Caco-2 (cell line): ENCODE measurements around the gene MSANTD2. TPM values are rescaled to one million over a fixed set of nuclear protein-coding genes. Genes with fewer than 3 reads are reported as not detected.

Experiments
- BruUV-seq: library from RNA; stranded (reverse); fragments of 400-500 nt; replicated peaks from 2 replicates; lab custom pipeline; 2021; lab: Mats Ljungman, UMichigan
- CTCF ChIA-PET: fragments of 300-600 bp; sonication (Branson Sonifier 250); formaldehyde crosslinking; loops from one replicate; lab custom pipeline; 2022; ENCODE audit warnings: antibody characterized with exemption; lab: Charles Lee
- POLR2A ChIA-PET: fragments of 300-600 bp; sonication (Branson Sonifier 250); formaldehyde crosslinking; loops from one replicate; lab custom pipeline; 2022; ENCODE audit warnings: antibody characterized with exemption; lab: Charles Lee
- DNase-seq, 2 experiments: peaks; one replicate each; pipeline versions ENCODE4 v3.0.0 to v3.0.0-alpha.2; 2020 to 2022
- H3K27me3 ChIP-seq: replicated peaks from 2 replicates; pipeline ENCODE4 v1.6.0; 2011; ENCODE audit warnings: low read length; ENCODE audit not compliant: control insufficient read depth, insufficient read depth
- H3K36me3 ChIP-seq: 2 replicates; pipeline ENCODE4 v1.5.1; 2011; ENCODE audit warnings: low read length; ENCODE audit not compliant: control insufficient read depth, insufficient read depth
- H3K4me1 ChIP-seq: fragments of 250-450 bp; sonication (Bioruptor Pico); 2 replicates; pipeline ENCODE4 v1.5.1; 2020; ENCODE audit warnings: mild to moderate bottlenecking
- H3K4me3 ChIP-seq: 2 replicates; pipeline ENCODE4 v1.5.1; 2011; ENCODE audit warnings: low read depth, mild to moderate bottlenecking, control low read depth, low read length
- H3K9me3 ChIP-seq: fragments of 250-450 bp; sonication (Bioruptor Pico); 2 replicates; pipeline ENCODE4 v1.5.1; 2020; ENCODE audit warnings: mild to moderate bottlenecking, moderate library complexity
- H3K27ac Mint-ChIP-seq: one replicate; pipeline ENCODE4 v1.8.0; 2022; ENCODE audit warnings: mixed read lengths; ENCODE audit not compliant: unreplicated experiment
- H3K27me3 Mint-ChIP-seq: one replicate; pipeline ENCODE4 v1.8.0; 2022; ENCODE audit warnings: mixed read lengths; ENCODE audit not compliant: insufficient read depth, unreplicated experiment
- H3K36me3 Mint-ChIP-seq: one replicate; pipeline ENCODE4 v1.8.0; 2022; ENCODE audit warnings: mild to moderate bottlenecking, mixed read lengths; ENCODE audit not compliant: insufficient read depth, unreplicated experiment
- H3K4me1 Mint-ChIP-seq: one replicate; pipeline ENCODE4 v1.8.0; 2022; ENCODE audit warnings: low read depth, mixed read lengths; ENCODE audit not compliant: unreplicated experiment
- H3K4me3 Mint-ChIP-seq: one replicate; pipeline ENCODE4 v1.8.0; 2022; ENCODE audit warnings: mild to moderate bottlenecking, moderate library complexity, mixed read lengths; ENCODE audit not compliant: unreplicated experiment
- H3K9me3 Mint-ChIP-seq: one replicate; pipeline ENCODE4 v1.8.0; 2022; ENCODE audit warnings: mixed read lengths; ENCODE audit not compliant: unreplicated experiment
- CTCF ChIP-seq, 2 experiments: fragments of 200-600 bp in 1 of 2; IDR thresholded peaks; 1 replicate in 1 of 2; 2 replicates in 1 of 2; pipeline versions ENCODE4 v1.5.1 to v1.8.0; 2011 to 2022; ENCODE audit warnings: antibody characterized with exemption in 1 of 2, control low read depth in 1 of 2, inconsistent platforms in 1 of 2, low read depth in 1 of 2, low read length in 1 of 2, mild to moderate bottlenecking in 1 of 2, moderate library complexity in 1 of 2; ENCODE audit not compliant: insufficient read depth in 1 of 2, severe bottlenecking in 1 of 2, unreplicated experiment in 1 of 2
- intact Hi-C: fragments of 100-400 bp; cut with micrococcal nuclease; formaldehyde crosslinking; loops from one replicate; pipeline ENCODE4 v1.10.0; 2022; ENCODE audit not compliant: unreplicated experiment
- total RNA-seq: library from RNA; stranded (reverse); gene quantifications from 2 replicates; pipeline ENCODE4 v1.2.3, GENCODE V29; 2022

Gene MSANTD2
- total RNA-seq, 1 experiment from 2014 or later = 28.3 TPM

- CTCF ChIA-PET = interaction anchor here (0.6 to 4.4 kb wide), 16 partner anchors 9 to 191 kb away, joined by 3 to 47 read pairs (median 6); partner anchors contain the start of genes ESAM, MSANTD2 and ROBO3
- Mint-ChIP-seq H3K27me3 (peaks cover 25% of the 10 kb centered on the region), H3K4me3 (peak overlapping the region; percentile 81), H3K9me3 (no peaks in the 10 kb centered on the region), H3K27ac (peak overlapping the region; percentile 91), H3K36me3 (no peaks in the 10 kb centered on the region), H3K4me1 (peaks cover 6% of the 10 kb centered on the region)
- intact Hi-C loops = loop anchor here (1.0 kb wide), 1 partner anchor 43 kb away; no protein-coding TSS in a partner anchor
- TF ChIP-seq CTCF (IDR thresholded peaks at IDR 0.05; ENCODE audit: insufficient read depth in 1 of 2, low read depth in 1 of 2, low read length in 1 of 2, severe bottlenecking in 1 of 2, unreplicated experiment in 1 of 2) = no peak
- POLR2A ChIA-PET = interaction anchor here (0.6 to 1.6 kb wide), 6 partner anchors 35 to 1097 kb away, joined by 3 to 8 read pairs (median 4); no protein-coding TSS in a partner anchor
- no peak for DNase-seq
- Histone ChIP-seq H3K4me3 (peak overlapping the region; percentile 37), H3K27me3 (peaks cover 11% of the 10 kb centered on the region), H3K4me1 (peaks cover 13% of the 10 kb centered on the region; the same call in 1 of the 2 replicates), H3K36me3 (no peaks in the 10 kb centered on the region), H3K9me3 (no peaks in the 10 kb centered on the region)
- no TSS peak for BruUV-seq
These were observed 35.7 kb upstream of the MSANTD2 start for GRCh38 chr11:124835918-124836317.

DNA sequence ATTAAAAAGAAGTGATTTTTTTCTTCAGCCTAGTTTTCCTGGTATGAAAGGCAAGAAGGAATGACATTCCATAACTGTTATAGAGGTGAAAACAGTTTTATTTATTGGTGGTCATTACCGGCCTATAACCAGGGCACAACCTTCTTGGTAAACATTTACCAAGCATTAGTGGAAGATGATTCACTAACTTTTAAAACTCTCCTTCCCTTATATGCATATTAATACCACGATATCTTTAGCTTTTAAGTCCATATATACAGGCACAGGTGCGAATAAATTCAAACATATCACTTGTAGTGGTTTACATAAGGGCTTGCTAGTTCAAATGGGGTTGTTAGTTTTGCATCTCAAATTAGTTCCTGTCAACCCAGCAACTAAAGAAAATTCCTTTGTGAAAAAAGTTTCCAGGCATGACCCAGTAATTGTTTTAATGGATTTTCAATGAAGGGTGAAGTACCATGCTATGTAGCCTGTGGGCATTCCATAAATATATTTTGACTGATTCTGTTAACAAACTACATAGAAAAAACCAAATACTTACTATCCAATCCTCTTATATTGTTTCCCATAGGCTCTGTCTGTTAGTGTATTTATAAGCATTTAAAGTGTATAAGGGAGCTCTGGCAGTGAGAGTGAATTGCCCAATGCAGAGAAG lies 34.4 kb upstream of the MSANTD2 start:
- H3K27ac Mint-ChIP-seq = no peak overlapping the region
- H3K27me3 Mint-ChIP-seq = peaks cover 13% of the 10 kb centered on the region
- peaks cover 13% of the 10 kb centered on the region; the same call in 1 of the 2 replicates for H3K4me1 ChIP-seq
- H3K27me3 ChIP-seq = peaks cover 6% of the 10 kb centered on the region
- no peak overlapping the region for H3K4me3 ChIP-seq
- BruUV-seq = no TSS peak
- H3K4me1 Mint-ChIP-seq = peaks cover 6% of the 10 kb centered on the region
- ChIA-PET POLR2A (no interaction called here), CTCF (no interaction called here)
- no peak for TF ChIP-seq CTCF (IDR thresholded peaks at IDR 0.05; ENCODE audit: insufficient read depth in 1 of 2, low read depth in 1 of 2, low read length in 1 of 2, severe bottlenecking in 1 of 2, unreplicated experiment in 1 of 2)
- no peaks in the 10 kb centered on the region for H3K9me3 ChIP-seq
- intact Hi-C loops = no loop called here
- no peaks in the 10 kb centered on the region for H3K36me3 ChIP-seq
- H3K9me3 Mint-ChIP-seq = no peaks in the 10 kb centered on the region
- H3K36me3 Mint-ChIP-seq = no peaks in the 10 kb centered on the region
- no peak for DNase-seq
- no peak overlapping the region for H3K4me3 Mint-ChIP-seq

DNA sequence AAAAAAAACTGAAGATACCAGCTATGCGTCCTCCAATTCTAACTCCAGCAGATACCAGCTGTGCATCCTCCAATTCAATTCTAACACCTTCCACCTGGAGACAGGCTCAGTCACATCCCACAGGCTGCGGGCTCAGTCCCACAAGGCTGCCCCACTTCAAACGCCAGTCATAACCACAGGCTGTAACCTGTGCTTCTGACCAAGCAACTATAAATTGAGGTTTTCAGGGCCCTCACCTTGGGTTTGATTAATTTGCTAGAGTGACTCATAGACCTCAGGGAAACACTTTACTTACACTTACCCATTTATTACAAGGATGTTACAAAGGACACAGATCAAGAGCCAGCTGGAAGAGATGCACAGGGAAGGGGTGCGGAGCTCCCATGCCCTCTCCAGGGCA lies 32.4 kb upstream of the MSANTD2 start:
- H3K4me3 Mint-ChIP-seq = no peak overlapping the region
- Histone ChIP-seq H3K9me3 (no peaks in the 10 kb centered on the region), H3K36me3 (no peaks in the 10 kb centered on the region), H3K4me1 (peaks cover 13% of the 10 kb centered on the region; the same call in 1 of the 2 replicates), H3K27me3 (no peaks in the 10 kb centered on the region), H3K4me3 (no peak overlapping the region)
- ChIA-PET CTCF (no interaction called here), POLR2A (no interaction called here)
- H3K27me3 Mint-ChIP-seq = peaks cover 2% of the 10 kb centered on the region
- H3K4me1 Mint-ChIP-seq = peaks cover 6% of the 10 kb centered on the region
- H3K36me3 Mint-ChIP-seq = no peaks in the 10 kb centered on the region
- H3K9me3 Mint-ChIP-seq = no peaks in the 10 kb centered on the region
- no peak for DNase-seq
- BruUV-seq = no TSS peak
- intact Hi-C loops = no loop called here
- TF ChIP-seq CTCF (IDR thresholded peaks at IDR 0.05; ENCODE audit: insufficient read depth in 1 of 2, low read depth in 1 of 2, low read length in 1 of 2, severe bottlenecking in 1 of 2, unreplicated experiment in 1 of 2) = no peak
- no peak overlapping the region for H3K27ac Mint-ChIP-seq
